22Rv1 (cell line): ENCODE data around the gene SH3PXD2A.

Source experiments
- CTCF ChIP-seq: fragments of 450-650 bp; IDR thresholded peaks from 2 replicates; pipeline ENCODE4 v1.5.1; 2017; ENCODE audit warnings: mild to moderate bottlenecking
- ZFX ChIP-seq: fragments of 450-650 bp; IDR thresholded peaks from 2 replicates; pipeline ENCODE4 v1.6.1; 2017; ENCODE audit warnings: antibody characterized with exemption, borderline replicate concordance

DNA sequence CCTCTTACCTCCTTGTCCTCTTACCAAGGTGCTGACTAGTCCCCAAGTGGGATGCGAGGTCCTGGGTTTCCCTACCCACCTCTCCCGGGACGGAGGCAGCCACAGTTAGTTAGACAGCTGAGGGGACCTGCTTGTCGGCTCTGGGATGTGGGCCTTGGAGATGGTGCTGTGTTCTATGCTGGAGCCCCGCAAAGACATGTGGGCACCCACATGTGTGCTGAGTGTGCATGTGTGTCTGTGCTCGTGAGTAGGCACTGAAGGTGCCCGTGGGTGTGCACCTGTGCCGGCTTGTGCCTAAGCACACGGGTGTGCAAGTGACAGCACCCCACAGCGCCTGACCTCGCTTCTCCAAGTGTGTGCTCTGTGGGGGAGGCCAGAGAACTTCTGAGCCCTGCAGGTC, 299.7 kb downstream of the SH3PXD2A start:
- TF ChIP-seq CTCF, result no peak
- TF ChIP-seq ZFX, result no peak
